K562 (cell line): Measurements from ENCODE around the gene RALA. TPM values are rescaled to one million over a fixed set of nuclear protein-coding genes. Genes with fewer than 3 reads are reported as not detected.

Experiments
- BHLHE40 ChIP-seq: IDR thresholded peaks from 2 replicates; pipeline ENCODE4 v1.6.1; 2011; ENCODE audit warnings: low read length, improper control_type of control experiment
- CHD7 ChIP-seq: fragments of 200-600 bp; sonication (generic); IDR thresholded peaks from one replicate; pipeline ENCODE4 v1.6.1; 2012; ENCODE audit warnings: mild to moderate bottlenecking, low read depth, low read length, inconsistent platforms
- EGR1 ChIP-seq: fragments of 450-650 bp; conservative IDR thresholded peaks from 2 replicates; pipeline ENCODE4 v1.6.1; 2017; ENCODE audit warnings: mild to moderate bottlenecking
- KDM2B ChIP-seq: fragments of 250-450 bp; sonication (Bioruptor Pico); IDR thresholded peaks from 2 replicates; pipeline ENCODE4 v1.8.0; 2021; ENCODE audit warnings: mild to moderate bottlenecking, moderate library complexity
- MTA3 ChIP-seq: fragments of 450-650 bp; formaldehyde crosslinking; IDR thresholded peaks from 2 replicates; pipeline ENCODE4 v1.6.1; 2017; ENCODE audit warnings: mild to moderate bottlenecking, borderline replicate concordance
- SMAD3 ChIP-seq: fragments of 450-650 bp; formaldehyde crosslinking; conservative IDR thresholded peaks from 2 replicates; pipeline ENCODE4 v1.4.0; 2020; ENCODE audit warnings: mild to moderate bottlenecking
- SMARCA4 ChIP-seq: fragments of 450-650 bp; IDR thresholded peaks from 2 replicates; pipeline ENCODE4 v1.6.1; 2016
- ZC3H11A ChIP-seq: IDR thresholded peaks from 2 replicates; pipeline ENCODE4 v1.6.1; 2012; ENCODE audit warnings: low read depth, low read length, improper control_type of control experiment
- ZNF124 ChIP-seq: sonication (generic); formaldehyde crosslinking; IDR thresholded peaks from 2 replicates; pipeline ENCODE4 v1.8.1; 2022; ENCODE audit warnings: missing genetic modification reagents
- ZNF347 ChIP-seq: fragments of 450-650 bp; formaldehyde crosslinking; IDR thresholded peaks from 2 replicates; pipeline ENCODE4 v1.4.0; 2020; ENCODE audit warnings: low read depth, mild to moderate bottlenecking, moderate library complexity
- ZNF780A ChIP-seq: fragments of 250-450 bp; sonication (Bioruptor Pico); IDR thresholded peaks from 2 replicates; pipeline ENCODE4 v1.5.0; 2021; ENCODE audit warnings: mild to moderate bottlenecking
- polyA plus RNA-seq, 8 experiments: library from polyadenylated mRNA; depleted of rRNA in 4 of 8; stranded (reverse) in 5 of 8; unstranded in 3 of 8; fragments of >200 nt; fragmentation: Nextera tagmentation in 2 of 8; fragmentation: Illumina TruSeq in 1 of 8; extraction: Ambion mirVana in 2 of 8; extraction: Trizol in 1 of 8; gene quantifications; 2 replicates each; pipeline versions ENCODE4 v1.2.1 to v1.2.3, GENCODE V29; 2011 to 2014; ENCODE audit warnings: inconsistent platforms in 1 of 8, missing spikeins in 1 of 8
- total RNA-seq, 7 experiments: library from RNA; depleted of rRNA in 6 of 7; stranded (reverse); fragments of >200 nt in 6 of 7; fragmentation: Illumina TruSeq in 2 of 7; extraction: Trizol in 2 of 7; gene quantifications; 2 replicates each; pipeline versions ENCODE4 v1.2.1 to v1.2.3, GENCODE V29; 2011 to 2021; ENCODE audit warnings: low replicate concordance in 1 of 7

RALA gene
- total and polyA plus RNA-seq, 9 of the 15 experiments (the other 6 are each of a cell fraction or from before 2014, with no cell fraction given), result 7.2 to 28.0 (median 25.7) TPM

GRCh38 chr7:39650676-39651075 lies 27.3 kb downstream of the RALA start (continued):
- TF ChIP-seq CHD7 (no peak), ZNF347 (no peak), KDM2B (CRISPR knock-in tag) (no peak), BHLHE40 (no peak), ZNF124 (CRISPR knock-in tag) (no peak), ZNF780A (no peak), SMAD3 (CRISPR knock-in tag) (no peak), ZC3H11A (no peak), EGR1 (no peak), MTA3 (no peak), SMARCA4 (no peak)
